ENCODE results near the gene CFAP251.

CFAP251 gene

DNA sequence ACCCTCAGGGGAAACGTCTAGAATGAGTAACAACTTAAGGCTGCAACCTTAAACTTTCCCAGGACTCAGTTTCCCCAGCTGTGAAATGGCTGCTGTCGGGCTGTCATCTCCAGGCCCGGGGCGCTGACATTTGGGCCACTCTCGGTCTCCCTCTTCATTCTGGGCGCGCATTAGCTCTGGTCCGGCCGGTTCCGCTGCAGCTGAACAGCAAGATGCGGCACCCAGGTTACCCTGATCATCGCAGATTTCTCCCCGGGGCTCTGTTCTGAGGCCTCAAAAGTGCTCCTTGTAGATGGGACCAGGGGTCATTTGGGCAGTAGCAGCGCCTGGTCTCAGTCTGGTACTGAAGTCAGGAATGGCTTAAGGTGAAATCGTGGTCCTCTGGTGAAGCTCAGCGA lies 102.4 kb downstream of the CFAP251 start:
- DNase-seq (ENCODE audit: low read depth, low spot score): no peak
- peaks cover 11% of the 10 kb centered on the region; the same call in 1 of the 2 replicates for H3K9me3 ChIP-seq (ENCODE audit: insufficient read depth, low read length)
- H3K9ac ChIP-seq (ENCODE audit: insufficient read length, low read depth): peak overlapping the region; percentile 72
- H3K4me1 ChIP-seq (ENCODE audit: insufficient read depth, insufficient read length): peaks cover 11% of the 10 kb centered on the region
- TF ChIP-seq SUZ12 (IDR thresholded peaks at IDR 0.05; ENCODE audit: extremely low read depth, insufficient read depth, insufficient read length): no peak
- no peak for TF ChIP-seq ZNF274 (IDR thresholded peaks at IDR 0.05; ENCODE audit: low read depth, low read length)
- no peak for TF ChIP-seq YY1 (IDR thresholded peaks at IDR 0.05; ENCODE audit: insufficient read depth, insufficient read length)
- H3K27me3 ChIP-seq (ENCODE audit: insufficient read depth, insufficient read length): peaks cover 42% of the 10 kb centered on the region
- peak overlapping the region; percentile 60 for H3K4me3 ChIP-seq (ENCODE audit: insufficient read length, low read depth)
- no peaks in the 10 kb centered on the region for H3K36me3 ChIP-seq (ENCODE audit: insufficient read depth, insufficient read length, low read length)

DNA sequence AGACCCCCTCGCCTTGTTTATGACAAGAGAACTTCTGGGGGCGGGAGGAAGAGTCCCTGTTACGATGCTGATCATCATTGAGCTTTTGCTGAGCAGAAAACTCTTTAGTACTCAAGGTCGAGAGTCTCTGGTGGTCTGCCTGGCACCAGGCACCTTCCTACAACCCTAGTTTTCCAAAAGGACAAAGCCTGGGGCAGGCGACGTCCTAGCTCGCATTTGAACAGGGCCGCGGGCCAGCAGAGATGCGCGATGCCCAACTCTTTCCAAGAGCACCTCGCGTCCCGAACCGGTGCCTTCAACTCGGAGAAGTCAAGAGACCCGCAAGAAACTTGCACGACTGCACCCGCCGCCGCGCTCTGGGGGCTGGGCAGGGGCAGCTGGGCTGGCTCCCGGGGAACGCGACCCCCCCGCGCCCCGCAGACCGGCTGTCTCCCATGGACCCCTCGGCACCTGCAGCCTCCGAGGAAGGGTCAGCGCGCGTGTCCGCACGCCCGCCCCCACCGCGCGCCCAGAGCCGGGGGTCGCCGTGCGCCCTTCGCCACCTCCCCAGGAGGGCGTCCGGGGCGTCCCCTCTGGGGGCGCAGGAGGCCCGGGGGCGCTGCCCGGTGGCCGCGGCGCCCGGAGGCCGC lies 102.9 kb downstream of the CFAP251 start:
- H3K36me3 ChIP-seq (ENCODE audit: insufficient read depth, insufficient read length, low read length): no peaks in the 10 kb centered on the region
- H3K27me3 ChIP-seq (ENCODE audit: insufficient read depth, insufficient read length): peaks cover 42% of the 10 kb centered on the region
- DNase-seq (ENCODE audit: low read depth, low spot score): no peak
- peaks cover 11% of the 10 kb centered on the region for H3K4me1 ChIP-seq (ENCODE audit: insufficient read depth, insufficient read length)
- H3K9ac ChIP-seq (ENCODE audit: insufficient read length, low read depth): peak overlapping the region; percentile 72
- H3K4me3 ChIP-seq (ENCODE audit: insufficient read length, low read depth): peak overlapping the region; percentile 60
- peaks cover 11% of the 10 kb centered on the region; the same call in 1 of the 2 replicates for H3K9me3 ChIP-seq (ENCODE audit: insufficient read depth, low read length)
- TF ChIP-seq ZNF274 (IDR thresholded peaks at IDR 0.05; ENCODE audit: low read depth, low read length) (no peak), YY1 (IDR thresholded peaks at IDR 0.05; ENCODE audit: insufficient read depth, insufficient read length) (no peak), SUZ12 (IDR thresholded peaks at IDR 0.05; ENCODE audit: extremely low read depth, insufficient read depth, insufficient read length) (no peak)

GRCh38 chr12:122021822-122022392 lies 103.5 kb downstream of the CFAP251 start, which contains the start of gene BCL7A:
TSS of gene BCL7A (plus strand) at chr12:122021884. CDS start at chr12:122022092, 208 bp downstream.
- Histone ChIP-seq H3K4me1 (ENCODE audit: insufficient read depth, insufficient read length) (peaks cover 11% of the 10 kb centered on the region), H3K27me3 (ENCODE audit: insufficient read depth, insufficient read length) (peaks cover 42% of the 10 kb centered on the region), H3K9ac (ENCODE audit: insufficient read length, low read depth) (peak within 1 kb of the TSS; percentile 90), H3K9me3 (ENCODE audit: insufficient read depth, low read length) (peaks cover 11% of the 10 kb centered on the region; the same call in 1 of the 2 replicates), H3K36me3 (ENCODE audit: insufficient read depth, insufficient read length, low read length) (no peaks in the 10 kb centered on the region), H3K4me3 (ENCODE audit: insufficient read length, low read depth) (peak within 1 kb of the TSS; percentile 63)
- TF ChIP-seq ZNF274 (IDR thresholded peaks at IDR 0.05; ENCODE audit: low read depth, low read length) (no peak), YY1 (IDR thresholded peaks at IDR 0.05; ENCODE audit: insufficient read depth, insufficient read length) (no peak), SUZ12 (IDR thresholded peaks at IDR 0.05; ENCODE audit: extremely low read depth, insufficient read depth, insufficient read length) (no peak)
- DNase-seq (ENCODE audit: low read depth, low spot score): no peak

DNA sequence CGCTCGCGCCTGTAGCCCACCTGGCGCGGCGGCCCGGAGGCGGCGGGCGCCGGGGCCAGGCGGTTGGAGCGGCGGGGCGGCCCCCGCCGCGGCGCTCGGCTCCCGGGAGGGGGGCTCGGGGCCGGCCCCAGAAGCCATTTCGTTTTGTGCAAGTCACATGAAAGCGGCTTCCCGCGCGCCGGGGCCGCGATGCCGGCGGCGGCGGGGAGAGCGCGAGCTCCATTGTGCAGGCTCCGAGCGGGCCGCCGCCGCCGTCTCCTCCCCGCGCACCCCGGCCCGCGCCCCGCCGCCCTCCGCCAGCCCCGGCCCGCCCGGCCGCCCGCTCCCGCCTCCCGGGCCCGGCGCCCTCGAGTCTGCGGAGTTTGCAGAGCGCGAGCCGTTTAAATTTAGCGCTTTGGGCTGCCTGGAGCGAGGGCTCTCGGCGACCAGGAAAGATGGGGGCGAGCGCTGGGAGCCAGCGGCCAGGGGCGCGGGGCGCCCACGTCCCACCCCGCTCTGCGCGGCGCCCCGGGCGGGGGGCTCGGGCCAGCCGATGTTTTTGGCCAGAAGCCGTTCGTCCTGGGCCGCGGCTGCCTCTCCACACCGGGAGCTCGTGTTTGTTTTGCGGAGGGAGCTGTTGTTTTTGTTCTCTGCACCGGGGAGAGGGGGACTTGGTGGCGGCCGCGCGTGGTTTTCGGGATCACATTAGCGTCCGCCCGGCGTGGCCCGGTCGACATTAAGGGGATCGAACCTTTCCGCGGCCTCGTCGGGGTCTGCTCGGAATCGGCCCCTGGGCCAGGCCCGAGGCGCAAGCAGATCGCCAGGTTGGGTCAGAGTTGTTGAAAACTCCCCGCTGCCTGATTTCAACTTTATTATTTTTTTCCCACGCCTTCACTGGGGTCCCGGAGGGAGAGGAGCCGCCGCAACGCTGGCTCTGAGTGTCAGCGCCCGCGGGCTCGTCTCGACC lies 104.3 kb downstream of the CFAP251 start:
- DNase-seq (ENCODE audit: low read depth, low spot score): no peak
- Histone ChIP-seq H3K27me3 (ENCODE audit: insufficient read depth, insufficient read length) (peaks cover 42% of the 10 kb centered on the region), H3K9me3 (ENCODE audit: insufficient read depth, low read length) (peaks cover 11% of the 10 kb centered on the region; the same call in 1 of the 2 replicates), H3K9ac (ENCODE audit: insufficient read length, low read depth) (peak overlapping the region; percentile 90), H3K4me3 (ENCODE audit: insufficient read length, low read depth) (peak overlapping the region; percentile 63), H3K36me3 (ENCODE audit: insufficient read depth, insufficient read length, low read length) (no peaks in the 10 kb centered on the region), H3K4me1 (ENCODE audit: insufficient read depth, insufficient read length) (peaks cover 11% of the 10 kb centered on the region)
- TF ChIP-seq YY1 (IDR thresholded peaks at IDR 0.05; ENCODE audit: insufficient read depth, insufficient read length) (no peak), SUZ12 (IDR thresholded peaks at IDR 0.05; ENCODE audit: extremely low read depth, insufficient read depth, insufficient read length) (no peak), ZNF274 (IDR thresholded peaks at IDR 0.05; ENCODE audit: low read depth, low read length) (no peak)

DNA sequence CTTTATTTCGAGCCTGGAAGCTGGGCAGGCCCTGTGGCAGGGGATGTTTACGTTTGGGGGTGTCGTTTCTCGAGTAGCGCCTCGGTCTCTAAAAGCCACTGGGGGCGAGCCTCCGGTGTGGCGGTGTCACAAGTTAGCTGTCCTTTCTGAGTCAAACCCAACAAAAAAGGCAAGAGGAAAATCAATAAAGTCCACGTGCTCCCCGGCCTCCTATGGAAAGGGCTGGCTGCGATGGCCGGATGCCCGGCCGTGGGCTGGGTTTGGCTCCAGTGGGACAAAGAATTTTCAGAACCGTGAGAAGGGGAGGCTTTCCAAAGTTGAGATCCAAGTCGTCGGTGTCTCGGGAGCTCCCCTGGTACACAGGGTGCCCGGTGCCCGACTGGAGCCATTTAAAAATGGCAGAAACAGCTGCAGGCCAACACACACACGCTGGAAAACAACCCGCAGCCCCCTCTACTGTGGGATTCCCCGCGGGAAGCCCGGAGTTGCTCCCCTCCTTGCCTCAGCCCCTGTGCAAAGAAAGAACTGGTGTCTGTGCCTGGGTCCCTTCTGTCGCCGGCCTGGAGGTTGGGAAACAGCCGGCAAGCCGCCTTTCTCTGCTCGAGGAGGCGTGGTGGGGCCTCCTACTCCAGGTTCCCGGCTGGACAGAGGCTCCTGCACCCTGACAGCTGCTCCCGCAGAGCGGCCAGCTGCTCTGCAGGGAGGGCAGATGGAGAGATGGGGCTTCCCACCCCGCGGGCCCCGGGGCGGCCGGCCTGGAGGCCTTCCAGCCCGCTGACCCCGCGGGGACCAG lies 105.1 kb downstream of the CFAP251 start:
- Histone ChIP-seq H3K9ac (ENCODE audit: insufficient read length, low read depth) (peak overlapping the region; percentile 90), H3K36me3 (ENCODE audit: insufficient read depth, insufficient read length, low read length) (no peaks in the 10 kb centered on the region), H3K4me3 (ENCODE audit: insufficient read length, low read depth) (peak overlapping the region; percentile 63), H3K4me1 (ENCODE audit: insufficient read depth, insufficient read length) (peaks cover 11% of the 10 kb centered on the region), H3K27me3 (ENCODE audit: insufficient read depth, insufficient read length) (peaks cover 42% of the 10 kb centered on the region), H3K9me3 (ENCODE audit: insufficient read depth, low read length) (peaks cover 5% of the 10 kb centered on the region; the same call in 1 of the 2 replicates)
- no peak for DNase-seq (ENCODE audit: low read depth, low spot score)
- TF ChIP-seq YY1 (IDR thresholded peaks at IDR 0.05; ENCODE audit: insufficient read depth, insufficient read length) (no peak), ZNF274 (IDR thresholded peaks at IDR 0.05; ENCODE audit: low read depth, low read length) (no peak), SUZ12 (IDR thresholded peaks at IDR 0.05; ENCODE audit: extremely low read depth, insufficient read depth, insufficient read length) (no peak)

DNA sequence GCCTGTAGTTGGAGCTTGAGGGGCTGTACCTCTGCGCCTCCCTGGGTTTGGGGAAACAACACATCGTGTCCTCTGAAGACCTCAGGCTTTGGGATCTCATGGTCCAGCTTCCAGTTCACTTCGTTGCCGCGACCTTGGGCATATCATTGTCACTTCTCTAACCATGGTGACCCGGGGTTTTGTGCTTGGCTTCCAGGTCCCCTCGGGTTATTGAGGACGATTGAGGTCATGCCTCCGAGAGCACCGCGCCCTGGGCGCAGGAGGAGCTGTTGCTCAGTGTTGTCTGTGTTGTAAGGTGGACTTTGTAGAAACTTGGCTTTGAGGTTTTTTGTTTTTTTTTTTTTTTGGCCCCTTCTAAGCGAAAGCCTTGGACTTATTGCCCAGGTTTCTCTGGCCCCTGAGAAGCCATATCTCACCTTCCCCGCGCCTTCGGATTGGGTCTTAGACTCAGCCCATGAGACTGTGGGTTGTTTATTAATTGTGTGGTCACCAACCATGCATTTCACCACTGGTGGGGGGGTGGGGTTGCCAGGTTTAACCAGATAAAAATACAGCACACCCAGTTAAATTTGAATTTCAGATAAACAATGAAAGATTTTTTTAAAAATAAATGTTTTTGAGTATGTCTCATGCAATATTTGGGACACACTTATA lies 105.9 kb downstream of the CFAP251 start:
- TF ChIP-seq YY1 (IDR thresholded peaks at IDR 0.05; ENCODE audit: insufficient read depth, insufficient read length) (no peak), ZNF274 (IDR thresholded peaks at IDR 0.05; ENCODE audit: low read depth, low read length) (no peak), SUZ12 (IDR thresholded peaks at IDR 0.05; ENCODE audit: extremely low read depth, insufficient read depth, insufficient read length) (no peak)
- Histone ChIP-seq H3K4me3 (ENCODE audit: insufficient read length, low read depth) (no peak overlapping the region), H3K27me3 (ENCODE audit: insufficient read depth, insufficient read length) (peaks cover 36% of the 10 kb centered on the region), H3K9me3 (ENCODE audit: insufficient read depth, low read length) (no peaks in the 10 kb centered on the region), H3K4me1 (ENCODE audit: insufficient read depth, insufficient read length) (peaks cover 13% of the 10 kb centered on the region), H3K36me3 (ENCODE audit: insufficient read depth, insufficient read length, low read length) (no peaks in the 10 kb centered on the region), H3K9ac (ENCODE audit: insufficient read length, low read depth) (no peak overlapping the region)
- no peak for DNase-seq (ENCODE audit: low read depth, low spot score)
